Endothelial cell of umbilical vein (primary cell): ENCODE measurements around the gene CELF2. TPM values are rescaled to one million over a fixed set of nuclear protein-coding genes. Genes with fewer than 3 reads are reported as not detected.

Source experiments
- BruUV-seq: library from RNA; stranded (reverse); fragments of 400-500 nt; replicated peaks from 2 replicates; lab custom pipeline; 2021; lab: Mats Ljungman, UMichigan
- CTCF ChIA-PET: fragments of 300-600, 350-600 bp; sonication (Branson Sonifier 250); formaldehyde crosslinking; loops from one replicate; lab custom pipeline; 2021; ENCODE audit warnings: antibody characterized with exemption, inconsistent platforms; lab: Charles Lee
- POLR2A ChIA-PET: fragments of 300-600, 350-600 bp; sonication (Branson Sonifier 250); formaldehyde crosslinking; loops from one replicate; lab custom pipeline; 2021; ENCODE audit warnings: antibody characterized with exemption, inconsistent platforms; lab: Charles Lee
- DNase-seq: peaks from one replicate; pipeline ENCODE4 v3.0.0-alpha.2; 2011; ENCODE audit warnings: low read depth, low spot score
- FAIRE-seq: peaks from 2 replicates; lab custom pipeline; 2011; peaks lifted over from hg19 to GRCh38; lab: Jason Lieb, UNC
- H2AFZ ChIP-seq: 2 replicates; pipeline ENCODE4 v1.6.0; 2012; ENCODE audit warnings: low read depth, low read length, control low read depth, inconsistent platforms
- H3K27ac ChIP-seq: 2 replicates; pipeline ENCODE4 v1.5.1; 2011; ENCODE audit warnings: low read depth, mild to moderate bottlenecking, control low read depth, low read length, moderate library complexity; ENCODE audit not compliant: insufficient read depth
- H3K27me3 ChIP-seq, 2 experiments: 2 replicates each; pipeline versions ENCODE4 v1.6.0 to v1.6.1; 2011; ENCODE audit warnings: low read length in 2 of 2, mixed read lengths in 1 of 2; ENCODE audit not compliant: control insufficient read depth in 2 of 2, insufficient read depth in 2 of 2
- H3K36me3 ChIP-seq, 2 experiments: 2 replicates in 1 of 2; 3 replicates in 1 of 2; pipeline ENCODE4 v1.5.1; 2011; ENCODE audit warnings: low read length in 2 of 2, mild to moderate bottlenecking in 1 of 2, moderate library complexity in 1 of 2; ENCODE audit not compliant: control insufficient read depth in 2 of 2, insufficient read depth in 2 of 2; ENCODE audit errors: extremely low read depth in 1 of 2
- H3K4me1 ChIP-seq: 3 replicates; pipeline ENCODE4 v1.5.1; 2011; ENCODE audit warnings: mild to moderate bottlenecking, low read length; ENCODE audit not compliant: control insufficient read depth, insufficient read depth; ENCODE audit errors: extremely low read depth
- H3K4me2 ChIP-seq: 2 replicates; pipeline ENCODE4 v1.6.1; 2011; ENCODE audit warnings: low read length, control low read depth, mixed read lengths; ENCODE audit not compliant: insufficient read depth
- H3K4me3 ChIP-seq, 3 experiments: fragments of 200-600 bp in 1 of 3; sonication (generic), shearing (Covaris generic) in 1 of 3; replicated peaks in 1 of 3; 2 replicates each; pipeline ENCODE4 v1.5.1; 2011 to 2016; ENCODE audit warnings: control low read depth in 3 of 3, low read length in 3 of 3, mild to moderate bottlenecking in 2 of 3, inconsistent platforms in 1 of 3, low read depth in 1 of 3, moderate library complexity in 1 of 3; ENCODE audit not compliant: insufficient read depth in 1 of 3
- H3K79me2 ChIP-seq: 2 replicates; pipeline ENCODE4 v1.6.0; 2012; ENCODE audit warnings: low read length, inconsistent platforms; ENCODE audit not compliant: control insufficient read depth, insufficient read depth
- H3K9ac ChIP-seq: replicated peaks from 2 replicates; pipeline ENCODE3; 2011; ENCODE audit warnings: low read length, control low read depth; ENCODE audit not compliant: insufficient read depth; ENCODE audit errors: extremely low read depth
- H3K9me1 ChIP-seq: replicated peaks from 3 replicates; pipeline ENCODE4 v1.6.0; 2011; ENCODE audit warnings: mild to moderate bottlenecking, low read length; ENCODE audit not compliant: control insufficient read depth, insufficient read depth; ENCODE audit errors: extremely low read depth
- H3K9me3 ChIP-seq: replicated peaks from 2 replicates; pipeline ENCODE4 v1.5.1; 2012; ENCODE audit warnings: low read length, inconsistent platforms; ENCODE audit not compliant: control insufficient read depth, insufficient read depth
- H4K20me1 ChIP-seq: replicated peaks from 2 replicates; pipeline ENCODE3; 2011; ENCODE audit warnings: mild to moderate bottlenecking, low read length; ENCODE audit not compliant: control insufficient read depth, insufficient read depth; ENCODE audit errors: extremely low read depth
- EZH2 ChIP-seq: IDR thresholded peaks from 2 replicates; pipeline ENCODE4 v1.6.1; 2012; ENCODE audit warnings: borderline replicate concordance, low read depth, mild to moderate bottlenecking, moderate library complexity, low read length, inconsistent platforms; ENCODE audit not compliant: severe bottlenecking
- FOS ChIP-seq: IDR thresholded peaks from 2 replicates; pipeline ENCODE4 v1.6.1; 2011; ENCODE audit warnings: mild to moderate bottlenecking, low read length, moderate library complexity, borderline replicate concordance; ENCODE audit not compliant: insufficient read depth
- GATA2 ChIP-seq: IDR thresholded peaks from 2 replicates; pipeline ENCODE4 v1.7.0; 2011; ENCODE audit warnings: low read depth, mild to moderate bottlenecking, moderate library complexity, mixed read lengths, low read length; ENCODE audit not compliant: insufficient read length, insufficient read depth
- JUN ChIP-seq: IDR thresholded peaks from 2 replicates; pipeline ENCODE4 v1.6.1; 2011; ENCODE audit warnings: borderline replicate concordance, low read depth; ENCODE audit not compliant: insufficient read length, insufficient read depth
- MYC ChIP-seq: IDR thresholded peaks from one replicate; pipeline ENCODE4 v1.6.1; 2011; ENCODE audit warnings: mild to moderate bottlenecking, low read depth, low read length
- POLR2A ChIP-seq: IDR thresholded peaks from 2 replicates; pipeline ENCODE4 v1.6.1; 2012; ENCODE audit warnings: low read depth, mild to moderate bottlenecking, control low read depth, low read length
- POLR2AphosphoS5 ChIP-seq: IDR thresholded peaks from 2 replicates; pipeline ENCODE4 v1.6.1; 2012; ENCODE audit warnings: low read depth, mild to moderate bottlenecking, control low read depth, low read length, moderate library complexity; ENCODE audit not compliant: insufficient read depth
- dilution Hi-C: fragments of 300-500 bp; cut with MboI; formaldehyde crosslinking; loops from one replicate; pipeline ENCODE4 v1.15.0; 2019; ENCODE audit warnings: low sequenced_read_pairs; ENCODE audit not compliant: extremely low pct_ligation_motif_present
- intact Hi-C: fragments of 100-400 bp; cut with micrococcal nuclease; formaldehyde crosslinking; loops from one replicate; pipeline ENCODE4 v1.10.0; 2022
- polyA plus RNA-seq, 4 experiments: library from polyadenylated mRNA; depleted of rRNA in 3 of 4; stranded (reverse) in 3 of 4; unstranded in 1 of 4; fragments of >200 nt; gene quantifications; 2 replicates each; pipeline versions ENCODE4 v1.2.1 to v1.2.3, GENCODE V29; 2011 to 2012; ENCODE audit warnings: missing spikeins in 1 of 4
- total RNA-seq: library from RNA; stranded (reverse); gene quantifications from 2 replicates; pipeline ENCODE4 v1.2.3, GENCODE V29; 2021
- TF ChIP-seq, protein P1 (sequence below), 2 donors: IDR thresholded peaks; 1 replicate in 1 of 2; 2 replicates in 1 of 2; pipeline ENCODE4 v1.5.1; 2011; ENCODE audit warnings: low read length in 2 of 2, mild to moderate bottlenecking in 2 of 2, moderate library complexity in 2 of 2, control low read depth in 1 of 2, inconsistent platforms in 1 of 2, low read depth in 1 of 2; ENCODE audit not compliant: insufficient read depth in 1 of 2; ENCODE audit errors: extremely low read depth in 1 of 2
- TF ChIP-seq, protein P2 (sequence below): IDR thresholded peaks from 2 replicates; pipeline ENCODE4 v1.6.1; 2011; ENCODE audit not compliant: insufficient read depth, insufficient read length

Gene CELF2
- total and polyA plus RNA-seq, 2 donors (not counting 3 experiments of a cell fraction or from before 2014, with no cell fraction given): 21.6 to 42.6 TPM

DNA sequence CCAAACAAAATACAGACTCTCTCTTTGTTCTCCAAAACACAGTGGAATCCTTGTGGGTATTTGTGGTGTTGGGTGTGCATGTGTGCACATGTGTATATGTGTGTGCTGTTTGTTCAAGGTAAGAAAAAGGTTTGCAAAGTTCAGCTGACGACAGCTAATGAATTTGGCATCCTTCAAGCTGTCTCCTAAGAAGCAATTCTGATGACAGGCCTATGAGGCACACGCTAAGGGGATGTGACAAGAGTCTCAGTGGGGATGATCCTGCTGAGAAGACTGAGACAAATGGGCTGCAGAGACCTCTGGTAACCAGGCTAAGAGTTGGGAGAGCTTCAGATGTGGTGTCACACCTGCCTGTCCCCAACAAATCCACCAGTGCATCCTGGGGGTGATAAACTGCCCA lies 26.5 kb upstream of the CELF2 start:
- H3K9me1 ChIP-seq: no peaks in the 10 kb centered on the region
- no peak overlapping the region for H3K9ac ChIP-seq
- POLR2A ChIA-PET: no interaction called here
- H2AFZ ChIP-seq: no peak overlapping the region
- CTCF ChIA-PET: no interaction called here
- BruUV-seq: no TSS peak
- H3K36me3 ChIP-seq: no peaks in the 10 kb centered on the region
- no peaks in the 10 kb centered on the region for H3K9me3 ChIP-seq
- H3K4me2 ChIP-seq: no peak overlapping the region
- no peaks in the 10 kb centered on the region for H3K4me1 ChIP-seq
- no peak for FAIRE-seq
- DNase-seq: no peak
- no peaks in the 10 kb centered on the region for H3K79me2 ChIP-seq
- TF ChIP-seq MYC (no peak), FOS (no peak), JUN (no peak), POLR2AphosphoS5 (no peak), EZH2 (no peak), GATA2 (no peak), POLR2A (no peak)
- TF ChIP-seq, protein P1, sequence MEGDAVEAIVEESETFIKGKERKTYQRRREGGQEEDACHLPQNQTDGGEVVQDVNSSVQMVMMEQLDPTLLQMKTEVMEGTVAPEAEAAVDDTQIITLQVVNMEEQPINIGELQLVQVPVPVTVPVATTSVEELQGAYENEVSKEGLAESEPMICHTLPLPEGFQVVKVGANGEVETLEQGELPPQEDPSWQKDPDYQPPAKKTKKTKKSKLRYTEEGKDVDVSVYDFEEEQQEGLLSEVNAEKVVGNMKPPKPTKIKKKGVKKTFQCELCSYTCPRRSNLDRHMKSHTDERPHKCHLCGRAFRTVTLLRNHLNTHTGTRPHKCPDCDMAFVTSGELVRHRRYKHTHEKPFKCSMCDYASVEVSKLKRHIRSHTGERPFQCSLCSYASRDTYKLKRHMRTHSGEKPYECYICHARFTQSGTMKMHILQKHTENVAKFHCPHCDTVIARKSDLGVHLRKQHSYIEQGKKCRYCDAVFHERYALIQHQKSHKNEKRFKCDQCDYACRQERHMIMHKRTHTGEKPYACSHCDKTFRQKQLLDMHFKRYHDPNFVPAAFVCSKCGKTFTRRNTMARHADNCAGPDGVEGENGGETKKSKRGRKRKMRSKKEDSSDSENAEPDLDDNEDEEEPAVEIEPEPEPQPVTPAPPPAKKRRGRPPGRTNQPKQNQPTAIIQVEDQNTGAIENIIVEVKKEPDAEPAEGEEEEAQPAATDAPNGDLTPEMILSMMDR (IDR thresholded peaks at IDR 0.05; ENCODE audit: extremely low read depth in 1 of 2, insufficient read depth in 1 of 2, low read depth in 1 of 2, low read length in 2 of 2): no peak
- TF ChIP-seq, protein P2, sequence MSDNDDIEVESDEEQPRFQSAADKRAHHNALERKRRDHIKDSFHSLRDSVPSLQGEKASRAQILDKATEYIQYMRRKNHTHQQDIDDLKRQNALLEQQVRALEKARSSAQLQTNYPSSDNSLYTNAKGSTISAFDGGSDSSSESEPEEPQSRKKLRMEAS: no peak
- H4K20me1 ChIP-seq: no peaks in the 10 kb centered on the region
- H3K27ac ChIP-seq: no peak overlapping the region
- H3K27me3 ChIP-seq: peaks cover 0 to 3% of the 10 kb centered on the region in 2 experiments
- dilution Hi-C loops (no loop called here), intact Hi-C loops (no loop called here)
- H3K4me3 ChIP-seq: no peak overlapping the region
